Measurements from ENCODE around the gene SLC6A19. TPM values are rescaled to one million over a fixed set of nuclear protein-coding genes. Genes with fewer than 3 reads are reported as not detected.

The SLC6A19 gene
- total and polyA plus RNA-seq, 2 experiments from 2014 or later = 0.09 to 0.32 TPM

GRCh38 chr5:1190278-1190677, 11.1 kb upstream of the SLC6A19 start:
- peaks cover 30% of the 10 kb centered on the region for H3K4me1 ChIP-seq (ENCODE audit: low read depth)
- no peaks in the 10 kb centered on the region for H3K27me3 ChIP-seq
- no peaks in the 10 kb centered on the region for H3K36me3 ChIP-seq
- no peak for DNase-seq (ENCODE audit: low read depth in 1 of 2, low spot score in 1 of 2)
- H3K9me3 ChIP-seq (ENCODE audit: low read depth) = no peaks in the 10 kb centered on the region
- no peak for TF ChIP-seq CTCF (IDR thresholded peaks at IDR 0.05; ENCODE audit: low read depth, low read length)
- H3K27ac ChIP-seq = peak overlapping the region; percentile 53
- H3K4me3 ChIP-seq = no peak overlapping the region

- no peak for DNase-seq (ENCODE audit: low read depth in 1 of 2, low spot score in 1 of 2)
- no peaks in the 10 kb centered on the region for H3K27me3 ChIP-seq
Observed at GRCh38 chr5:1190837-1191239, 10.6 kb upstream of the SLC6A19 start.

GRCh38 chr5:1192971-1193590, 8.3 kb upstream of the SLC6A19 start:
- DNase-seq (ENCODE audit: low read depth in 1 of 2, low spot score in 1 of 2) = no peak
- Histone ChIP-seq H3K36me3 (no peaks in the 10 kb centered on the region), H3K27me3 (no peaks in the 10 kb centered on the region)

More at GRCh38 chr5:1190837-1191239, 10.6 kb upstream of the SLC6A19 start:
- H3K27ac ChIP-seq = peak overlapping the region; percentile 53
- no peak overlapping the region for H3K4me3 ChIP-seq
- no peaks in the 10 kb centered on the region for H3K9me3 ChIP-seq (ENCODE audit: low read depth)
- H3K36me3 ChIP-seq = no peaks in the 10 kb centered on the region
- TF ChIP-seq CTCF (IDR thresholded peaks at IDR 0.05; ENCODE audit: low read depth, low read length) = no peak
- H3K4me1 ChIP-seq (ENCODE audit: low read depth) = peaks cover 24% of the 10 kb centered on the region

GRCh38 chr5:1193591-1193985, 7.8 kb upstream of the SLC6A19 start:
- Histone ChIP-seq H3K36me3 (no peaks in the 10 kb centered on the region), H3K27ac (no peak overlapping the region), H3K9me3 (ENCODE audit: low read depth) (no peaks in the 10 kb centered on the region), H3K4me3 (no peak overlapping the region), H3K4me1 (ENCODE audit: low read depth) (peaks cover 7% of the 10 kb centered on the region), H3K27me3 (no peaks in the 10 kb centered on the region)
- no peak for TF ChIP-seq CTCF (IDR thresholded peaks at IDR 0.05; ENCODE audit: low read depth, low read length)
- no peak for DNase-seq (ENCODE audit: low read depth in 1 of 2, low spot score in 1 of 2)

More at GRCh38 chr5:1192971-1193590, 8.3 kb upstream of the SLC6A19 start:
- Histone ChIP-seq H3K9me3 (ENCODE audit: low read depth) (no peaks in the 10 kb centered on the region), H3K4me1 (ENCODE audit: low read depth) (peaks cover 7% of the 10 kb centered on the region), H3K4me3 (no peak overlapping the region), H3K27ac (no peak overlapping the region)
- TF ChIP-seq CTCF (IDR thresholded peaks at IDR 0.05; ENCODE audit: low read depth, low read length) = no peak

GRCh38 chr5:1194378-1194777, 7.0 kb upstream of the SLC6A19 start:
- H3K27me3 ChIP-seq = no peaks in the 10 kb centered on the region
- no peak overlapping the region for H3K4me3 ChIP-seq
- TF ChIP-seq CTCF (IDR thresholded peaks at IDR 0.05; ENCODE audit: low read depth, low read length) = no peak
- no peak for DNase-seq (ENCODE audit: low read depth in 1 of 2, low spot score in 1 of 2)
- H3K36me3 ChIP-seq = no peaks in the 10 kb centered on the region
- no peak overlapping the region for H3K27ac ChIP-seq
- no peaks in the 10 kb centered on the region for H3K9me3 ChIP-seq (ENCODE audit: low read depth)
- peaks cover 9% of the 10 kb centered on the region for H3K4me1 ChIP-seq (ENCODE audit: low read depth)

Measured in cardiac muscle cell (in vitro differentiated cells and primary cell).